DMS 273 (cell line): ENCODE data around the gene ETNK1.

ENCODE experiments used
- DNase-seq: peaks from one replicate; lab custom pipeline; 2025; ENCODE audit not compliant: unreplicated experiment; lab: John Stamatoyannopoulos, UW

ETNK1 gene

DNA sequence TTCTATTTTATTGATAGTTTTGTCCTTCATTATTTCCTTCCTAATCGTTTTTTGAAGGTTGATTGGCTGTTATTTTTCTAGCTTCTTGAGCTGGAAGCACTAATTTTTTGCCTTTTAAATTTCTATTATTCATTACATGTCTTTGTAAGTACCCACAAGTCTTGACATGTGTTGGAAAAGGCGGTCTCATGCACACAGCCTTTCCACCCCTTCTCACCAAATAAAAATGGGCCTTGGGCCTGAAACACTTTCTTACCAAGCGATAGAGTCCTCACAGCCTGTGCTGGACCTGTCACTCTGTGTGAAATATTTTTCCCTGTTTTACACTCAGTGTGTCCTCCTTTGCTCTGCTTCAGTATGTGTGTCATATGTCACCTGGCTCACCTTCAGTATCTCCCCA, 9.9 kb downstream of the ETNK1 start:
- DNase-seq, result no peak

DNA sequence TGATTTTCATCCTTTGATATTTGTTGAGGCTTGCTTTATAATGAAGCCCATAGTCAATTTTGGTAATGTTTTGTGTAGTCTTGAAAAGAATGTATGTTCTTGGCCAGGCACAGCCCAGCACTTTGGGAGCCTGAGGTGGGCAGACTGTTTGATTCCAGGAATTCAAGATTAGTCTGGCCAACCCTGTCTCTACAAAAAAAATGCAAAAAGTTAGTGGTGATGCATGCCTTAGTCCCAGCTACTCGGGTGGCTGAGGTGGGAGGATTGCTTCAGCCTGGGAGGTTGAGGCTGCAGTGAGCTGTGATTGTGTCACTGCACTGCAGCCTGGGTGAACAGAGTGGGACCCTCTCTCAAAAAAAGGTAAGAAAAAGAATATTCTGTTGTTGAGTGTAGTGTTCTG, 10.8 kb downstream of the ETNK1 start:
- no peak for DNase-seq

DNA sequence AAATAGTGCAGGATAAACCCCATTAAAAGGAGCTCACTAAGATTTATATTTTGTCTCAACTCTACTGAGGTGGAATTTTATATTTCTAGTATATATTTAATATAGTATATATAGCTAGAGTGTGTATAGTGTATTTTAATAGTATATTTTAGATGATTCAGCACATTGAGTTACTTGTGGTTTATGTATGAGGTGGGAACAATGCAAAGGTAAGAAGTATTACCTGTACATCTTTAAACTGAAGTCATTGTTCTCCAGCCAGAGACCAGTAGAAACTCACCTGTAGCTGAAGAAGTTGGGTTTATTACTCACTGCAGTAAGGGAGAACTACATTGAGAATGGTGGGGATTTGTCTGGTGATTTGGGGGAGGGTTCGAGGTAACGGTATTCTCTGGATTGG, 15.9 kb downstream of the ETNK1 start:
- no peak for DNase-seq

DNA sequence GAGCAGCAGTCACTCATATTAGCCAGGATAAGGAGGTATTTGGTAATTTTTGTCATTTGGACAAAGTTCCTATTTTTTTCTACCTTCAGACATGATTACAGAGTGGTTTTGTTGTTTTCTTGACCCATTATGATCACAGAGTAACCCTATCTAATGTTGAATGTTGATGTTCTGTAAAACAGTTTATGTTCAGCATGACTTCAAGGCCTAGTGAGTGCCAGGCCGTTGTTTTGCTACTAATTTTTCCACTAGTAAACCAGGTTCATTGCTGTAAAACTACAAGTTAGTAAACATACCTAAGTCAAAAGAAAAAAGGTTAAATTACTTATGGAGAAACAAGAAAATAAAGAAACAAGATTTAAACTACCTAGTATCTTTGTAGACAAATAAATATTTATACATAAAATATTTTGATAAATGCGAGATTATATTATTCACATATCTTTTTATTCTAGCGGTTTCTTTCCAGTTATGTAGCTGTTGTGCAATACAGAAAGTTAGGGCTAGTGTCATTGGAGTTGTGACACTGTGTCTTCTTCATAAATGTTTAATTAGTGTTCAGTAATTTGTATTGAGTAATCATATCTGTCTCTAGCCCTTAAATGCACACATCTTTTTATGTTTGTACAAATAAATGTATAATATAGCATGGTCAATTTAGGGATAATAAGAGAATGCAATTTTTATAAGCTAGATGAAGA, 16.5 kb downstream of the ETNK1 start:
- no peak for DNase-seq

DNA sequence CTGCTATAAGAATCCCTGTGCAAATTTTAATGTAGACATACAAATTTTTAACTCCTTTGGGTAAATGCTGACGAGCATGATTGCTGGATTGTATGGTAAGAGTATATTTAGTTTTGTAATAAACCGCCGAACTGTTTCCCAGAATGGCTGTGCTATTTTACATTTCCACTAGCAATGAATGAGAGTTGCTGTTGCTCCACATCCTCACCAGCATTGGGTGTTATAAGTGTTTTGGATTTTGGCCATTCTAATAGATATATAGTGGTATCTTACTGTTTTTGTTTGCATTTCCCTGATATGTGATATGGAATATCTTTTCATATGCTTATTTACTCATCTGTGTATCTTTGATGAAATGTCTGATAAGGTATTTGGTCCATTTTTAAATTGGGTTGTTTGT, 23.7 kb downstream of the ETNK1 start:
- DNase-seq, result no peak

DNA sequence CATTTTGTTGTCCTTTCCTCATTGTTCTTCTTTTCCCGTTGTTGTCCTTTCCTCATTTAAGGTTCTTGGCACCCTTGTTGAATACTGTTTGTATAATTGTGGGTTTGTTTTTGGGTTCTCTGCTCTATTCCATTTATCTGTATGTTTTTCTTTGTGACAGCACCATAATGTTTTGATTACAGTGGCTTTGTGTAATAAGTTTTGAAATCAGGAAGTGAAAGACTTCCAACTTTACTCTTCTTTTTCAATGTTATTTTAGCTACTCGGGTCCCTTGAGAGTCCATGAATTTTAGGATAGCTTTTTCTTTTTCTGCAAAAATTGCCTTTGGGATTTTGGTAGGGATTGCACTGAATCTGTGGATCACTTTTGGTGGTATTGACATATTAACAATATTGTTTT, 28.1 kb downstream of the ETNK1 start:
- no peak for DNase-seq

DNA sequence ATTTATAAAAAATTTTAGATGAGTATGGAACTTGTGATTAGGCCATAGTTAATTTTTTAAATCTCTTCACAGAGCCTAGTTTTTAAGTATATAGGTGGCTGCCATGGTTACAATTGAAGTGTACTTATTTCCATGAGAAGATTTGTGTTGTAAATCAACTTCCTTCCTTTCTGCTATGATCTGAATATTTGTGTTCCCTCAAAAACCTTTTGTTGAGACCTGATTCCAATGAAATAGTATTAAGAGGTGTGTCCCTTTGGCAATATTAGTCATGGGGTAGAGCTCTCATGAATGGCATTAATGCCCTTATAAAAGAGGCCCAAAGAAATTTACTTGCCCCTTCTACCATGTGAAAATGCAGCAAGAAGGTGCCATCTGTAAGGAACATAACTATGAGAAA, 28.8 kb downstream of the ETNK1 start:
- DNase-seq, result no peak

DNA sequence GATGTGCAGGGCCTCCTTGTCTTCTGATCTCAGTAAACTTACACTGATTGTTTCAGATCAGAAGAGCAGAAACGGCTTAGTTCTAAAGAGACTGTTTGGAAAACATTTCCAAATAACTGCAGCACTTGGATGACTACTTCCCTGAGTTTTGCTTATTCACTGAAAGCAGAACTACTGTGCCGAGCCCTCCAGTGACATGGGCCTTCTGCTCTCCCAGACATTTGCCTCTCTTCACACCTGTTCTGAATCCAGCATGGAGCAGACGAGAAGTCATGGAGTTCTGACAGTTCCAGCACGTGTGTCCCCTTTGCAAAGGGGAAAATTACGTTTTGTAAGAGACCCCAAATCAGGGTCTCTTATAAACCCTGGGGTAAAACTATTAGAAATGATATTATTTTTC, 31.4 kb downstream of the ETNK1 start:
- no peak for DNase-seq

DNA sequence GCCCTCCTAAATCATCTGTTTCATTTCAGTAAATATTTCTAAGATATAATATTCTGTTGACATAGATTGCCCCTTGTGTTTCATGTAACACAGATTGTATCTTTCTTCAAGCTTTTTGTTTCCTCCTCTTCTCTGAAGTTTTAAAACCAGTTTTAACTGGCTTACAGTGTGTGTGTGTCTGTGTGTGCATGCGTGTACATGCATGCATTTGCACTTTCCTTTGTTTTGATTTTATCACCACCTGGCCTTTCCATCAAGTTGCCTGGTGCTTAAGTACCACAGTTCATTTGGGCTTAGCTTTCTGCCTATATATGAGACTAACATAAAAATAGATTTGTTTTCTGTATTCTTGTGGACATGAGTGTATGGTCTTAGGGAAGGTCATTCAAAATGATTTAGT, 31.9 kb downstream of the ETNK1 start:
- DNase-seq, result peak; percentile 2

DNA sequence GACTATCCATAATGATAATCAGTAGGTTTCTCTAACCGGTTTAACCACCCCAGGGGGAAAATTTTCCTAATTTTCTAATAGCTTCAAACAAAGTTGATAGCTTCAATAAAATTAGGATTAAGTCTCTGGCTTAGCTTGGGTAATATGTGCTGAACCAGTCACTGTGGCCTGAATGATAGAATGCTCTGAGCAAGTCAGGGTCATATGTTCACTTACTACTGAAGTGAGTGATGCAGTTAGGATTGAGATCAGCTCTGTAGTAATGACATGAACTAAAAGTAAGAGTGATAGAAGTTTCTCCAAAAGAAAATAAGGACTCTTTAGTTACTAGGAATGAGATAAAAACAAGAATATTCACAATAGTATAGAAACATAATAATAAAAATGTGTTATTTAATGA, 32.6 kb downstream of the ETNK1 start:
- no peak for DNase-seq

DNA sequence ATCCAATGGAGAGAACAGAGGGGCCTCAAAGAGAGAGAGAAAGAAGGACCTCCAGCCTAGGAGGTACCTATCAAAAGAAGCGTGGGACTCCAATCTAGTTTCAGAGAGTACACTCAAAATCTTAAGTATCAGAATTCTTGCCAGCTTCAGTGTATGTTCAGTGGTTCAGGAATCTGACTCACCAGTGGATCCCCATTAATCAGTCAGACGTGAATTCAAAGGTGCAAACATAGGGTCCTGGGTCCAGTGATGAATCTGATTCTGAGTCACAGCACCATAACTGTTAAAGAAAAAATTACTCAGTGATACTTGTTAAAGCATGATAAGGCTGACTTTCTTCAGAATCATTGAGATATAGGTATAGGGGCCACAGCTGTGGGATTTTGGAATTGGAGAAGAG, 33.2 kb downstream of the ETNK1 start:
- no peak for DNase-seq

DNA sequence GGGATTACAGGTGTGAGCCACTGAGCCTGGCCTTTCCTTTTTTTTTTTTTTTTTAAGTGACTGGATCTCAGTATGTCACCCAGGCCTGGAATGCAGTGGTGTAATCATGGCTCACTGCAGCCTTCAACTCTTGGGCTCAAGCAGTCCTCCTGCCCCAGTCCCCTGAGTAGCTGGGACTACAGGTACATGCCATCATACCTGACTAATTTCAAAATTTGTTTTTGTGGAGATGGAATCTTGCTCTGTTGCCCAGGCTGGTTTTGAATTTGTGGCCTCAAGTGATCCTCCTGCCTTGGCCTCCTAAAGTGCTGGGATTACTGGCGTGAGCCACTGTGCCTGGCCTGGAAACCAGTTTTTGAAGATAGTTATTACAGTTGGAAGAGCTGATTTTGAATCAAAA, 37.4 kb downstream of the ETNK1 start:
- no peak for DNase-seq

DNA sequence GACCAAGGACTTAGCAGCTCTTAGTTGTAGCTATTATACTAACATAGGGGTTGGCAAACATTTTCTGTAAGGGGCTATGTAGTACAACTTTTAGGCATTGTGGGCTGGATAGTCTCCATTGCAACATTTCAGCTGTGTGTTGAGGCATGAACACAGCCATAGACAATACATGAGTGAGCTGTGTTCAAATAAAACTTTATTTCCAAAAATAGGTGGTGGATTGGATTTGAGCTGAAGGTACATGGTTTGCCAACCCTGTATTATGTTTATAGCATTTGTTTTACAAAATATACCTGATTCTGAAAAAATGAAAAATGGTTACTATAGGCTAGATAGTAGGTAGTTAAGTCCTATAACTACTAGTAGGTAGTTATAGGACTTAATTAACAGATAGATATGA, 40.5 kb downstream of the ETNK1 start:
- no peak for DNase-seq

DNA sequence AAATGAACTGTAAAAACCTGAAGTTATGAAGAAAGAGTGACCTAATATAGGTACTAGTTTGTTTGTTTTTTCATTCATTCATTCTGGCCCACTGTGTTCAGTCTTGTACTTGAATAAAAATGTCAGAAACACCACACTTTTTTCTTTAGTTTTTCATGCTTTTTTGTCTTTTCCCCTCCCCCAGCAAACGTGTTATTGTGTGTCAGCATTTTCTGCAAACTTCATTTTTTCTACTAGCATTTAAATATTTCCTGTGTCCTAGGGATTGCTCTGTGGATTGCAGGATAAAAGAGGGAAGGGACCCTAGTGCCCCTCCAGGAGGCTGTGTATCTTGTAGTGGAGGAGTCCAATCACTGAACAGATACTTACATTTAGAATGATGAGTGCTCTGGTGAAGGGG, 42.2 kb downstream of the ETNK1 start:
- no peak for DNase-seq

DNA sequence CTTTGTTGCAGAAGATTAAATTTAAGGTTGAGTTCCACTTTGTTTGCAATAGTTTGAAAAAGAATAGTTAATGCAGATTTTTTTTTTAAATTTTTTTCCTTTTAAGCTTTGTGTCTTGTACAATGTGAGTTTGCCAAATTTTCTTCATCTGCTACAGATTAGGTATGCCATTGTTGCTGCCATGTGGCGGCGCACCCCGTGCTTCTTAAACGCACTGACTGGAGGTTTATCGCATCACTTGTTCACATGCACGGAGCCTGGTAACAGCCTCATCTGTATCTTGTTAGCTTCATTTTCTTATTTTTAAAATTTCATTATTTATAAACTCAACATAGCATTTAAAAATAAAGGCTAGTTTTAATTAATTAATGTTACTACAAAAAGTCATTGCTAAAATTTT, 43.5 kb downstream of the ETNK1 start:
- DNase-seq, result no peak

DNA sequence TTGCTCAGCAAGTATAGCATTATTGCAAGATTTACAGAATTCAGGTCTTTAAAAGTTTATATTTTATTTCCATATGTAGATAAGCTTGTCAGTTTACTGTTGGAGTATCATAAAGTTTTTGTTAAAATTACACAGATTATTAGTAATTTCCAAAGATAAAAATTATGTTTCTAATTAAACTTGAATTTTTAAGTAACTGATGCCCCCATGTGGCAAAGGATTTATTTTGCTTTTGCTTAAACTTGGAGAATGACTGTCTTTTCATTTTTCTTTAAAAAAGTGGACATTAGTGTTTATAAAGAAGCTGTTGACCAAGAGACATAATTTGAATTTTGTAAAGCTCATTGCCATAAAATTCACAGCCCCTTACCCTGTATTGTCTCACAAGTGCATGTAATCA, 45.8 kb downstream of the ETNK1 start:
- no peak for DNase-seq

DNA sequence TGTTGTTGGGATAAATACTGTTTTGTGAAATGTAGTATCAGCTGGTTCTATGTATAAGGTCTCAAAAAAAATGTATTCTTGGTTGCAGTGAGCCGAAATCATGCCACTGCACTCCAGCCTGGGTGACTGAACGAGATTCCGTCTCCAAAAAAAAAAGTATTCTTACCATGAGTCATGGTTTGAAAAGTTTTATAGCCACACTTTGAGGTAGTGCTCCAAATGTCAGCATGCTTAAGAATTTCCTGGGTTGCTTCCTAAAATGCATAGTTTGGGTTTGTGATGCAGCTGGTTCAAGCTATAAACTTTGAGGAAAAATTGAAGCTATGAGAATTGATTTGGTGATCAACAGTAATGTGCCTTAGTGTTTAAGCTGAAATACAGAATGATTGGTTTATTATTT, 48.0 kb downstream of the ETNK1 start:
- DNase-seq, result no peak

DNA sequence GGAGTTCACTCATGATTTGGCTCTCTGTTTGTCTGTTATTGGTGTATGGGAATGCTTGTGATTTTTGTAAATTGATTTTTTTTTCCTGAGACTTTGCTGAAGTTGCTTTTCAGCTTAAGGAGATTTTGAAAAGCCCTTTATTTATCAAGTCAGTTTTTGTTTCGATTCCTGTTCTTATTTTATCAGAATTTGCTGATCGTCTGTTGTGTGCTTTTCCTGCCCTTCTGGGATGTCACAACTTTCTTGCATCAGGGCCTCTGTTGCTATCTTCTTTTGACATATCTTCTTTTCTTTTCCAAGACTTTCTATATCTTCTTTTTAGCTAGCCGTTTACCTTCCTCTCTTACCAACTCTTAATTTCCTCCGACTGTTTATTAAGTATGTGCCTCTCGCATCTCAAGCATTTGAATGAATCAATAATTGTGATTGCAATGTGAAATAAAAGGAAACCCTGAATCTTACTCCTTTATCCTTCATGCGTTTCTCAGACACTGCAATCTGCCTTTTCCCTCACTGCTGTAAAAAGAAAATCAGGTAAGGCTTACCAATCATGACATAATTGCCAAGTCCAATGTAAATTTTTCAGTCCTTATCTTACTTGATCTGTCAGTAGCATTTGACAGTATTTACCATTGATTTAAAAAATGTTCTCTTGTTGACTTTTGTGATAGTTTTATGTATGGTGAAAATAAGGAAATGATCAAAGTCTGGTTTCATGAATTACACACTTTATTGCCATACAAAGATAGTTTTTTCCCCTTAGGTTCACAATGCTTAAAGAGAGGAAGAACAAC, 53.0 kb downstream of the ETNK1 start:
- DNase-seq, result no peak

DNA sequence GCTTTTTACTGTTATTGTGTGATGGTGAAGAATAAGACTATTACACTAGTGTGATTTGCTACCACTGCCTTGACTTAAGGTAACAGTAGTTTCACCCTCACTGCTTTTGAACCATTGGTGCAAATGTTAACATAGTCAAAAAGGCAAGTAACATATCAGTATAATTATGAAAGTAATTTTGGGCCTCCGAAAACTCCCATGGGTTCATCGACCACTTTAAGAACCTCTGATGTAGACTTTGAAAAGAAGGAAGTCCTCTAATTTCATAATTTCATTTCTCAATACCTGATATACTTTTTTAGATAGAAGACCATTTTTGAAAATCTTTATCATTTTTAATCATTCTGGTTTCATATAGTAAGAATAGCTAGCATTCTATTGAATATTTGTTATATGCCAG, 57.7 kb downstream of the ETNK1 start:
- no peak for DNase-seq

DNA sequence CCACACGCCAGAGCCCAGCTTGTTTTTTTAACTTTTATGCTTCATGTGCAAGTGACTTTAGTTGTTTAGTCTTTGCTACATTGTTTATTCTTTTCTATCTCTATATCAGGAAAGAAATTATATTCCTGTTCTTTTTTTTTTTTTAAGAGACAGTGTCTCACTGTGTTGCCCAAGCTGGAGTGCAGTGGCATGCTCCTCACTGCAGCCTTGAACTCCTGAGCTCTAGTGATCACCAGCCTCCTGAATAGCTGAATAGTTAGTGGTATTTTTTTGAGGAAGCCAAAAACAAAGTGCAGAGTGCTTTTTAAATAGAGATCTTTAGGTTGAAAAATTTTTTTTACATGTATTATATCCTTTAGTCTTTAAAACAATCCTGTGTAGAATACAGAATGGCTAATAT, 58.2 kb downstream of the ETNK1 start:
- no peak for DNase-seq

DNA sequence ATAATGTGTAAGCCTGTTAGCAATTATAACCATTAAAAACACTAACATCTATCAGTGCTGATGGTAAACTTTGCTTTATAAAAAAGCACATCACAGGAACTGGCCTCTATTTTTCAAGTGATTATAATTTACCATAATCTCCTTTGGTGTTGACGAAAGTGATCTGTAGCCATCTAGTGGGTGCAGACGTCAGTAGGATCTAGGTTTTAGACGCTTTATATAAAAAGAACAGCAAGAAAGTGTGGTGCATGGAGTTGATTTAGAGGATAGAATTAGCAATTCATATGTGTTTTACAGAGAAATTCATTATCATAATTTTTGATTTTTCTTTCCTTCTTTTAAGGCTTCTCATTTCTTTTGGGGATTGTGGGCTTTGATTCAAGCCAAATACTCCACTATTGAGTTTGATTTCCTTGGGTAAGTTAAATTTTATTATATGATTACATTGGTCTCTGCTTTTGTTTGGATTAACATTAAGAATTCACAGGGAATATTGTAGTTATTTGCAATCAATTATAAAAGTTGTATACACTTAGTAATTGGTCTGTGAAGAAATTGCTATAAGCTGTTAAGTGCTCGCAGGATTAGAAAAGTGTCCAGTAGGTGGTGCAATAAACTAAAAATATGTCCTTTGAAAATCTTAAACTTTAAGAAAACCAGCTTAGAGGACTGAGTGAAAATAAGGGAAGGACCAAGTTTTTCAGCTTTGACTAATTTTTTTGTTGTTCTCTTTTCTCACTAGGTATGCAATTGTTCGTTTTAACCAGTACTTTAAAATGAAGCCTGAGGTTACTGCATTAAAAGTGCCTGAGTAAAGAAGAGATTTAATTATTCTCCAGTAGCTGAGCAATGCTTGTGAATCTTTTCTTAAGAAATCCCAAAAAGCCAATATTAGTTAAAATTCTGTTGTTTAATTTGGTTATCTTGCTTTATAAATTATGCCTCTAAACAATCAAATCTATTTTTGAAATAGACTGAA, 59.5 kb downstream of the ETNK1 start:
- peak; percentile 55 for DNase-seq

DNA sequence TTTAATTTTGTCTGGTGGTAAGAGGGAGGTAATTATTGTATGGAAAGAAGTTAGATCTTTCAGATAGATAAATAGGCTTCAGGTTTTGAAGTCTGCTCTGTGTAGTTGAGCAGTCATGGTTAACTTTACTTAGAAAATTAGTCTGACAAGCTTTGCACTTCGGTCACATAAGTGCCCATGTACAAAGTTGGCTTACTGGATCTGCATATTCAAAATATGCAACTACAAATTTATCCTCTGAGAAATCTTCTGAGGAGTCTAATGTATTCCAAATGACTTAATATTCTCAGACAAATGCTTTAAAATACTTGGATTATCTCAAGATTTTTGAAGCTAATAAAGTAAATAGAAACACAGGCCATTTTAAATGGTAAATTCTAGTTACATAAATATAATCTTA, 61.2 kb downstream of the ETNK1 start:
- no peak for DNase-seq
